T-helper 2 cell (primary cell): ENCODE results near the gene WNT9A.

Source experiments
- DNase-seq, 5 experiments: peaks; one replicate each; pipeline versions ENCODE4 v3.0.0 to v3.0.0-alpha.2; 2012 to 2022

The WNT9A gene

GRCh38 chr1:227909188-227909587, 38.5 kb downstream of the WNT9A start:
- no peak for DNase-seq

- no peak for DNase-seq
Observed at GRCh38 chr1:227908359-227908758, 39.4 kb downstream of the WNT9A start.

- DNase-seq = no peak
Observed at GRCh38 chr1:227907439-227908015, 40.2 kb downstream of the WNT9A start.

- DNase-seq = no peak
Observed at GRCh38 chr1:227906550-227907071, 41.1 kb downstream of the WNT9A start.

GRCh38 chr1:227905573-227906487, 41.9 kb downstream of the WNT9A start:
- no peak for DNase-seq

GRCh38 chr1:227904541-227905335, 43.0 kb downstream of the WNT9A start:
- DNase-seq = no peak

- DNase-seq = no peak
Observed at GRCh38 chr1:227903614-227904501, 43.9 kb downstream of the WNT9A start.

- DNase-seq = no peak
Observed at GRCh38 chr1:227903061-227903521, 44.6 kb downstream of the WNT9A start.

GRCh38 chr1:227902641-227902990, 45.1 kb downstream of the WNT9A start:
- DNase-seq = no peak

GRCh38 chr1:227901906-227902640, 45.7 kb downstream of the WNT9A start:
- peak in 2 of 5 experiments; percentile 3 to 53 for DNase-seq

GRCh38 chr1:227901239-227901905, 46.4 kb downstream of the WNT9A start:
- peak in 1 of 5 experiments; percentile 2 for DNase-seq

- peak in 2 of 5 experiments; percentile 1 to 7 for DNase-seq
Observed at GRCh38 chr1:227900571-227901051, 47.1 kb downstream of the WNT9A start.

GRCh38 chr1:227899820-227900449, 47.8 kb downstream of the WNT9A start:
- DNase-seq = peak in 1 of 5 experiments; percentile 0

GRCh38 chr1:227899141-227899819, 48.5 kb downstream of the WNT9A start:
- DNase-seq = peak in 1 of 5 experiments; percentile 3

- peak in 1 of 5 experiments; percentile 2 for DNase-seq
Observed at GRCh38 chr1:227898502-227899140, 49.1 kb downstream of the WNT9A start.

GRCh38 chr1:227897704-227898438, 49.9 kb downstream of the WNT9A start:
- no peak for DNase-seq

GRCh38 chr1:227896710-227897655, 50.7 kb downstream of the WNT9A start:
- DNase-seq = peak in 1 of 5 experiments; percentile 0
